HuH-7.5 (cell line): Measurements from ENCODE around the gene EPHB1.

Experiments
- DNase-seq: peaks from one replicate; pipeline ENCODE4 v3.0.0; 2011; ENCODE audit warnings: low spot score

EPHB1 gene

DNA sequence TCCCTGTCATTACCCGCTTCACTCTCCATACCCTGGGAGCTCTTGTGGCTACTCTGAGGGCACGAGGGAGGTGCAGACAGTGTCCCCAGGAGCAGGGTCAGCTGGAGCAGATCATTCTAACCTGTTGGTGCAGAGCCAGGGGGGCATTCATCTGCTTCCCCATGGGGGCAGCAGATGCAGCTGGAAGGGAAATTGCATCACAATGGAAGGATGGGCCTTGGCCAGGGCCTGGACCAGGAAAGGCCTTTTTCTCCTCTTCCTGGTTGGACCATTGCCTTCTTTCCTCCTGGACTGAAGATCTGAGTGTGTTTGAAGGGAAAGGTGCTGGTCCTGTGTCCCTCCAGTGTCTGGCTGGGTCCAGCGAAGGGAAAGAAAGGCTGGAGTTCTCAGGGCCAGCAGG is 55.7 kb downstream of the EPHB1 start:
- no peak for DNase-seq

DNA sequence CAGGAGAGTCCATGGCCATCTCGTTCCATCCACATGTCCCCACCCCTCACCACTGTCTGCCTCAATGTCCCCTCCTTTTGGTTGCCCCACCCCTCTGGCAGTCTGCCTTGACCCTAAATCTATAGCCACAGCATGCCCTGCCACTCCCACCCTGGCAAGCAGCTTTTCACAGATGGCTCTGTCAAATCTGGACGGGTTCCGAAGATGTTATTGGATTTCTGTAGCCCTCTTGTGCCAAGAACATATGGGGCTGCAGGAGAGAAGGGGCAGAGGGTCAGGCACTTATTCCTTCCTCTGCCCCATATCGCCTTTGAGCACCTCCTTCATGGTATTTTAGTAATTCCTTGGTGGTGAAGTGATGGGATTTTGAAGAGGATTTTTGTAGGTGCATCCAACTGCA is 57.1 kb downstream of the EPHB1 start:
- no peak for DNase-seq

DNA sequence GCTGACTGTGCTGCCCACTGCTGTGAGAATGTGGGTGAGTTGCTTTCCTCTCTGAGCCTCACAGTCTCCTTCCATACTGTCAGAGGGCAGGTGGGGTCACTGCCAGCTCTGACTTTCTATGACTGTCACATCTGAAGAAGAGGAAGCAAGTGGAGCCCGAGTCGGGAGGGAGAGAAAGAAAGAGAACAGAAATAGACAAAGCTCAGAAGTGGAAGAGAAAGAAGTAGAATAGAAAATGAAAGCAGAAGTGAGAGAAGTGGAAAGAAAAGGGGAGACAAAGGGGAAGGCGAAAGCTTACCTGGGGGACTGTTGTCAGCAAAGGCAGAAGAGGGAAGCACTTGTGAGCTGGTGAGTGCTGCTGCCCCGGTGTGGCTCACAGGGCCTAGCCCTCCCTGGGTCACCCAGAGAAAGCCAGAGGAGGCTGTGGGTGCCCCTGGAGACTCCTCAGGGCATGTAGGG is 57.9 kb downstream of the EPHB1 start:
- DNase-seq = no peak

GRCh38 chr3:134854254-134854653 is 59.2 kb downstream of the EPHB1 start:
- DNase-seq = no peak

DNA sequence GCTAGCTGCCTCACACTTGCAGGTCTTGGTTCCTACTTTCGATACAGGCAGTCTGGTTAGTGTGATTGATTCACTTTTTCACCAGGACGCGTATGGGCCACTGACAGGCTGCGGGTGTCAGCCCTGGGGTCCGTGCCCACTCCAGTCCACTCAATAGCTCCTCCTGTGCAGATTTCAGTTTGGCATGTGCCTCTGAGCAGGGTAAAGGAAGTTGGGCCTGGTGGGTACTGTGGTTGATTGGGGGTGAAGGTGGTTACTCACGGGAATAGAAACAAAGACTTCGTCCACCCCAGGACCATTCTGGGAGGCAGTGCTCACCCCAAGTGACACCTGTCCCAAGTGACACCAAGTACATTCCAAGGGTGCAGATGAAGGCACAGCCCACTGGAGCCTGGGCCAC is 62.3 kb downstream of the EPHB1 start:
- DNase-seq = no peak

DNA sequence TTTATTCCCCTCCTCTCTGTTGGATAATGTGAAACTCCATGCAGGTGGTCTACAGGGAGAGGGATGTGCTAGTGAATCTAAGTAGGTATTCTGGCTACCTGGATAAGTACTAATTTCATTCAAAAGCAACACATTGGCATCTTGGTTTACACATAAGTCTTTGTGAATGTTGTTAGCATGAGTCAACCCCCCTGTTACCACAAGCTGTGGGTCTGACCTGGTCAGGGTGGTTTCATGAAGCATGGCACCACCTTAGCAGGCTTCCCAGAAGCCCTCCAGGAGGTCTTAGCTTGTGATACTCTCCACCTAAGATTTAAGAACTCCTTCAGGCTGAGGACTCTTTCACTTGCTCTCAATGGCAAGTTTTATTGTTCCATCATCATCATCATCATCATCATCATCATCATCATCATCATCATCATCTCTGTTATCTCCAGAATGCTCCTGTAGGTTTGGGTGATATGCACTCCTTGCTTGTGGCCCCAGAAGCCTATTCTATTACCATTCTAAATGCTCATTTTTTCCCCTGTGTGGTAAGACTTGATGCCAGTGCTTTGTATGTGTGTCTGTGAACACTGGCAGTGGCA is 62.8 kb downstream of the EPHB1 start:
- DNase-seq = no peak

DNA sequence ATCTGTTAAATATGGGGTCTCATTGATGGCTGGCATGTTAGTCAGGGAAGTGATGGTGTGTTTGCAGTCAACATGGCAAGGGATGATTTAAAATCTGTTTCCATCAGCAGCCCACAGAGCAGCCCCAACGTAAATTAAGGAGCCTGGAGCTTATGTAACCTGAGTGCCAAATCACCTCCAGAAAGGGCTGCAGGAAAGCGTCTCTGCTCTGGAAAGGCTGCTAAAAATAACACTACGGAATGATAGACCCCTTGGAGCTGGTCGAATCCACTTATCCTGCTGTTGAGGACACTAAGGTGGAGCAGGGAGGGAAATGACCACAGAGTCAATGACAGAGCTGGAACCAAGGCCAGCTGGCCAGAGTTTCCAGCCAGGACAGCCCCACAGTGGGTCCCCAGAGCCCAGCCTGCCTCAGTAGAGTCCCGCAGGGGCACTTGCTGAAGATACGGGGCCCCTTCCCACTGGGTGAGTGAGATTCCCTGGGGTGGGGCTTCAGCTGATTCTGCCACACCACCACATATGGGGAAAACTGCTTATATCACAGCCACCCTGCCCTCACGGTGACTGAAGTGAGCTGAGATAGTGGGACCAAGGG is 63.5 kb downstream of the EPHB1 start:
- no peak for DNase-seq

GRCh38 chr3:134859341-134859740 is 64.3 kb downstream of the EPHB1 start:
- no peak for DNase-seq

DNA sequence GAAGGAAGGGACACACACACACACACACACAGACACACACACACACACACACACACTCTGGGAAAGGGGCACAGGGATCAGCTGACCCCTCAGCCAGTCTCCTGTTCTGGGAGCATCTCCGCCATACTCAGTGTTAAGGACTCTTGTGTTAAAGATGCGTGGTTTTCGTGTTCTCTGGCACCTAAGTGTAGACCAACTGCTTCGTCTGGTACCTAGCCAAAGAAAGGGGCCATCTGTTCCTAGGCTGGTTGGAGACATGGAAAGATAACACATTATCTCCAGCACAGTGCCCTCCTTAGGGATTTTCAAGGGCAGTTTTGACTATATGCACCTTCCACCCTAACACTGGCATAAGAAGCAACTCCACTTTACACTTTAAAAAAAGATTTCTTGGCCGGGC is 65.1 kb downstream of the EPHB1 start:
- no peak for DNase-seq

GRCh38 chr3:134863915-134864314 is 68.9 kb downstream of the EPHB1 start:
- no peak for DNase-seq

GRCh38 chr3:134864636-134865035 is 69.6 kb downstream of the EPHB1 start:
- DNase-seq = no peak

DNA sequence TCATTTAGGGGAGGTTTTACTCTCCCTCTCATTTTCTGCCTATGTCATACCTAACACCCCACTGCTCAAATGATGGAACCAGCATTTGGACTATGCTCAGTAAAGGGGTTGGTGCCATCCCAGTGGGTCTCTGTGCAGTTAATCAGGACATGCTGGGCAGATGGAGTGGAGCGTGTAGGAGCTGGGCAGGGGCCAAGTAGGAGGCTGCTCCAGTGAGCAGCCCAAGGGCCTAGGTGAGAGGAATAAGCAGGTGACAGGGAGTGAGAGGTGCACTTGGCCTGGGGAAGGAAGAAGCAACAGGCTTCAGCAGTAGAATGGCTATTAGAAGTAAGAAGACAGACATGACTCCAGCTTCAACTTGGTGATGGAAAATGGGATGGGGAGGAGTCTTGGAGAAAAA is 72.2 kb downstream of the EPHB1 start:
- no peak for DNase-seq

GRCh38 chr3:134869153-134869726 is 74.2 kb downstream of the EPHB1 start:
- DNase-seq = no peak

- DNase-seq = no peak
Observed at GRCh38 chr3:134871818-134872217, 76.8 kb downstream of the EPHB1 start.

DNA sequence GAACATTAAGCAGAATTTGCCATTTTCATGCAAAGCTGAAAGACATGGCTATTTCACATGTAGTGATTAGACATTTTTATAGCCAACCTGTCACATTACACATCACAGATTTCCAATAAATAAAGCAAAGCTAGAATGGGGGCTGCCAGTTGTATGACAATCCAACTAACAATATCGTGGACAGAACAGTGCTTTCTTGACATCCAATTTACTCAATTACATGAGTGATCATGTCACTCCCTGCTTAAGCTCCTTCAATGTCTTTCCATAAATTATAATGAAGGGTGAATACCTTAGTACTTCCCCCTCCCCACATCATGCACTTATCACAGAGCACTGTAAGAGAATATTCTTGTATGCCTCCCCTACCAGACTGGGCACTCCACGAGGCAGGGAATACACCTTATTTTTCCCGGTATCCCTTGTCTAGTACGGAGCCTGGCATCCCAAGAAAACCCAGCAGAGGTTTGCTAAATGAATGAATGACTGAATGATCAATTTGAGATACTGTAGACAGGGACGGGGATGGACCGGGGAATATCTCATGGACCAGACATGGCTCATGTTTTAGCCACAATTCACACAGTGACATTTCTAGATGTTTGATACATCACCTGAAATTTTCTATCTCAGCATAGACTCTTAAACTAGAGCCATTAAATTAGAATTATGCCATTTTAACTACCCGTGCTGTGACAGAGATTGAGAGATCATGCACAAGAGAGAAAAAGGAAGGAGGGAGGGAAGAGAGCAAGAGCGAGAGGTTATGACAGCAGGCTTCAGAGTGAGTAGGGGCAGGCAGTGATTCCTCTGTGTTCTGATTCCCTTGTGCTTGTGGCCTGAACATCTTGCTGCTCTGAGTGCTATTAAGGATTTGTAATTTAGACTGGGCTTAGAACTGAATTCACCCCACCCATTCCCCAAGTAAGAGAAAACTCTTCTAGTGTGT is 77.7 kb downstream of the EPHB1 start:
- no peak for DNase-seq

GRCh38 chr3:134873789-134874188 is 78.7 kb downstream of the EPHB1 start:
- DNase-seq = no peak

DNA sequence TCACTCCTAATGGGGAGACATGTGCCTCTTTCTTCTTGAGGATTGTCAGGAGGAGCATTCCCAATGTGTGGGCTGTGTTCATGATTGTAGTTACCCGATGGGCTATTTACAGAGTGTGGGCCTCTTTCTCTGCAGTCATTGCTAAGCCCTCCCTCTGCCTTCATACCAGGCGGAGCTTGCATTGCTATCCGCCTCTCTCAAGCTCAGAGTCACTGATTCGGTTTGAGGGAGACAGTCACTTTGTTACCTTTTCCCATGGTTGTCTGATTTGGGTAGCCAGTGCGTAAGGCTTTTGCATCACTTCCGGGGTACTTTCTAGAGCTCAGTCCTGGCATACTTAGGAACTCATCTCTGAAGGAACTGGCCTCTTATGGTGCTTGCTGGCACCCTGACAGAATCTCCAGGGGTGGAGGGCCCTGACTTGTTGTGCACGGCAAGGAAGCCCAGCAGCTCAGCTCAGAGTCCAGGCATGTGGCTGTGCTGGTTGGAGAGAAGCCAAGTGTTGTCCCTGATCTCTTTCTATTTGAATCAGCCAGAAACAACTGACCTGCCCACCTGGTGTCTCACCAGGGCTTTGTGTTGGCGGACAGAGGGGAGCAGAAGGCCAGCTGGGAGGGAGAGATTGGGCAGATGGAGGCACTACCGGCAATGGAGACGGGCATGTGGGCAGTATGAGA is 79.8 kb downstream of the EPHB1 start:
- no peak for DNase-seq

DNA sequence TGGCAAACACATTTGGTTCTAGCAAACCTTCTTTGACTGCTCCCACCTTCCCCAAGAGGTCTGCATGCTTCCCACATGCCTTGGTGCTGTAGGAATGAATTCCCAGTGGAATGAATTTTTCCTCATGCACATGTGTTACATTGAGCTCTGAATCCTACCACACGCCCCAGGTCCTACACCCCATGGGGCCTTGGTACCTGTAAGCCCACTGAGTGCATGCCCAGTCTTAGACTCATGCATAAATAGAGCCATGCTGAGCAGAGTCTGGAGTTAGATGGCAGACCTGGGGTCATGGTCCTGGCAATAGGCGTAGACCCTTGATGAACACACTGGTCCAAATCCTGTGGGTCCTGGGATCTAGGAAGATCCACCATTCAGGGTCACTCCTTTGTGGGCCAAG is 81.8 kb downstream of the EPHB1 start:
- DNase-seq = no peak

- DNase-seq = no peak
Observed at GRCh38 chr3:134877788-134878187, 82.7 kb downstream of the EPHB1 start.

- no peak for DNase-seq
Observed at GRCh38 chr3:134879990-134880389, 84.9 kb downstream of the EPHB1 start.

- no peak for DNase-seq
Observed at GRCh38 chr3:134880431-134880830, 85.4 kb downstream of the EPHB1 start.

- DNase-seq = no peak
Observed at GRCh38 chr3:134881305-134881704, 86.2 kb downstream of the EPHB1 start.
